NB4 (cell line): Measurements from ENCODE around the gene CFAP45.

ENCODE experiments used
- DNase-seq: peaks from one replicate; pipeline ENCODE4 v3.0.0; 2010; ENCODE audit warnings: low read depth
- H3K4me3 ChIP-seq: one replicate; pipeline ENCODE4 v1.5.1; 2011; ENCODE audit warnings: mild to moderate bottlenecking, low read depth, low read length, moderate library complexity
- MAX ChIP-seq: IDR thresholded peaks from 2 replicates; pipeline ENCODE4 v1.6.1; 2011; ENCODE audit warnings: low read depth, low read length
- MYC ChIP-seq: IDR thresholded peaks from 2 replicates; pipeline ENCODE4 v1.6.1; 2011; ENCODE audit warnings: low read depth, low read length
- POLR2A ChIP-seq: IDR thresholded peaks from 2 replicates; pipeline ENCODE4 v1.6.1; 2011; ENCODE audit warnings: mild to moderate bottlenecking; ENCODE audit not compliant: insufficient read length; ENCODE audit errors: extremely low read depth
- TF ChIP-seq, protein P1 (sequence below): IDR thresholded peaks from one replicate; pipeline ENCODE4 v1.5.1; 2012; ENCODE audit warnings: low read depth, low read length

The CFAP45 gene

GRCh38 chr1:159944623-159945455 is 44.9 kb upstream of the CFAP45 start:
- TF ChIP-seq, protein P1, sequence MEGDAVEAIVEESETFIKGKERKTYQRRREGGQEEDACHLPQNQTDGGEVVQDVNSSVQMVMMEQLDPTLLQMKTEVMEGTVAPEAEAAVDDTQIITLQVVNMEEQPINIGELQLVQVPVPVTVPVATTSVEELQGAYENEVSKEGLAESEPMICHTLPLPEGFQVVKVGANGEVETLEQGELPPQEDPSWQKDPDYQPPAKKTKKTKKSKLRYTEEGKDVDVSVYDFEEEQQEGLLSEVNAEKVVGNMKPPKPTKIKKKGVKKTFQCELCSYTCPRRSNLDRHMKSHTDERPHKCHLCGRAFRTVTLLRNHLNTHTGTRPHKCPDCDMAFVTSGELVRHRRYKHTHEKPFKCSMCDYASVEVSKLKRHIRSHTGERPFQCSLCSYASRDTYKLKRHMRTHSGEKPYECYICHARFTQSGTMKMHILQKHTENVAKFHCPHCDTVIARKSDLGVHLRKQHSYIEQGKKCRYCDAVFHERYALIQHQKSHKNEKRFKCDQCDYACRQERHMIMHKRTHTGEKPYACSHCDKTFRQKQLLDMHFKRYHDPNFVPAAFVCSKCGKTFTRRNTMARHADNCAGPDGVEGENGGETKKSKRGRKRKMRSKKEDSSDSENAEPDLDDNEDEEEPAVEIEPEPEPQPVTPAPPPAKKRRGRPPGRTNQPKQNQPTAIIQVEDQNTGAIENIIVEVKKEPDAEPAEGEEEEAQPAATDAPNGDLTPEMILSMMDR: no peak
- TF ChIP-seq POLR2A: no peak
- no peak for TF ChIP-seq MAX
- TF ChIP-seq MYC: no peak
- no peak overlapping the region for H3K4me3 ChIP-seq

GRCh38 chr1:159943908-159944622 is 44.1 kb upstream of the CFAP45 start:
- H3K4me3 ChIP-seq: no peak overlapping the region
- DNase-seq: no peak
- no peak for TF ChIP-seq POLR2A
- TF ChIP-seq, protein P1: no peak
- TF ChIP-seq MYC: no peak
- no peak for TF ChIP-seq MAX

More at GRCh38 chr1:159944623-159945455, 44.9 kb upstream of the CFAP45 start:
- no peak for DNase-seq

DNA sequence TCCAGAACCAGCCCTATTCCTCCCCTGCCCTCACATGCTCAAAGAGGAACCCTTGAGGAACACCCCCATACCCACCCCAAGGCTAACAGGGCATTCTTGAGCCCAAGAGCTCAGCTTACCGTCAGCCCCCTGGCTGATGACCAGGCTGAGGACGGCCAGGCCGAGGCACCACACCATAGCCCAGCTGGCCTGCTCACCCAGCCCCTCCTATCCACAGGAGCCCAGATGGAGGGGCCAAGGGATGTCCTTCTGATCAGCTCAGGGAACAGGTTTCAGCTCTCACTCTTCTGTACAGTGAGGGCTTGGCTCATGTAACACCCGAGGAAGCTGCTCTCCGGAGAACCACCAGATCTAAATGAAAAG is 43.3 kb upstream of the CFAP45 start:
- TF ChIP-seq POLR2A: no peak
- TF ChIP-seq, protein P1: no peak
- TF ChIP-seq MYC: no peak
- no peak for TF ChIP-seq MAX
- no peak overlapping the region for H3K4me3 ChIP-seq
- DNase-seq: no peak

- no peak overlapping the region for H3K4me3 ChIP-seq
- no peak for DNase-seq
- no peak for TF ChIP-seq MYC
Measured at GRCh38 chr1:159942632-159943277, 42.8 kb upstream of the CFAP45 start.

- TF ChIP-seq MAX (no peak), MYC (no peak), POLR2A (no peak)
- TF ChIP-seq, protein P1: no peak
- DNase-seq: no peak
- no peak overlapping the region for H3K4me3 ChIP-seq
Measured at GRCh38 chr1:159941591-159942560, 41.9 kb upstream of the CFAP45 start.
